HCT116 (cell line): Measurements from ENCODE around the gene KCNAB2. TPM values are rescaled to one million over a fixed set of nuclear protein-coding genes. Genes with fewer than 3 reads are reported as not detected.

ENCODE experiments used
- ATAC-seq: fragments of 200-7000 bp; cut with Tn5 transposase; 2 replicates; pipeline ENCODE4 v1.9.1; 2020; ENCODE audit warnings: mild to moderate bottlenecking, moderate library complexity
- BruUV-seq: library from RNA; stranded (reverse); fragments of 400-500 nt; replicated peaks from 2 replicates; lab custom pipeline; 2021; lab: Mats Ljungman, UMichigan
- CTCF ChIA-PET: fragments of 300-600 bp; sonication (Branson Sonifier 250); formaldehyde crosslinking; loops from one replicate; lab custom pipeline; 2021; ENCODE audit warnings: antibody characterized with exemption; lab: Charles Lee
- POLR2A ChIA-PET: fragments of 300-600, 350-600 bp; sonication (Branson Sonifier 250); formaldehyde crosslinking; loops from one replicate; lab custom pipeline; 2021; ENCODE audit warnings: antibody characterized with exemption; lab: Charles Lee
- RAD21 ChIA-PET, 2 experiments: fragments of 300-600 bp; sonication (Branson Sonifier 250); formaldehyde crosslinking; loops; one replicate each; lab custom pipeline; 2023; ENCODE audit warnings: low total read pairs in 2 of 2; ENCODE audit not compliant: uncharacterized antibody in 2 of 2, unreplicated experiment in 2 of 2, low non-redundant PET in 1 of 2; lab: Charles Lee
- DNase-seq: peaks from one replicate; pipeline ENCODE4 v3.0.0-alpha.2; 2010; ENCODE audit warnings: low read depth, low spot score
- H2AFZ ChIP-seq: fragments of 200-600 bp; shearing (Covaris generic), sonication (generic); 2 replicates; pipeline ENCODE4 v1.6.1; 2017; ENCODE audit warnings: low read depth, mixed run types, mixed read lengths, antibody characterized with exemption, low read length; ENCODE audit not compliant: poor library complexity, severe bottlenecking
- H3K27ac ChIP-seq: 2 replicates; pipeline ENCODE4 v1.5.1; 2012; ENCODE audit warnings: low read depth, low read length
- H3K27me3 ChIP-seq: fragments of 200-600 bp; sonication (generic); 2 replicates; pipeline ENCODE4 v1.6.1; 2016; ENCODE audit warnings: mixed run types, low read length, mixed read lengths; ENCODE audit not compliant: insufficient read depth
- H3K36me3 ChIP-seq, 2 experiments: fragments of 200-500 bp in 1 of 2; fragments of 200-600 bp in 1 of 2; sonication (Bioruptor generic) in 1 of 2; sonication (generic) in 1 of 2; 2 replicates each; pipeline versions ENCODE4 v1.5.1 to v1.6.1; 2014 to 2016; ENCODE audit warnings: low read length in 2 of 2, inconsistent platforms in 1 of 2, mixed read lengths in 1 of 2, mixed run types in 1 of 2; ENCODE audit not compliant: insufficient read depth in 2 of 2, control insufficient read depth in 1 of 2
- H3K4me1 ChIP-seq, 2 experiments: fragments of 200-600 bp in 1 of 2; sonication (generic) in 1 of 2; 2 replicates each; pipeline versions ENCODE4 v1.5.1 to v1.6.1; 2012 to 2017; ENCODE audit warnings: low read length in 2 of 2, inconsistent platforms in 1 of 2, mild to moderate bottlenecking in 1 of 2, mixed read lengths in 1 of 2, mixed run types in 1 of 2, moderate library complexity in 1 of 2; ENCODE audit not compliant: insufficient read depth in 2 of 2, control insufficient read depth in 1 of 2
- H3K4me2 ChIP-seq: fragments of 200-600 bp; sonication (generic); 2 replicates; pipeline ENCODE4 v1.6.1; 2017; ENCODE audit warnings: mixed run types, low read length, mixed read lengths
- H3K4me3 ChIP-seq, 2 experiments: fragments of 200-600 bp in 1 of 2; sonication (generic) in 1 of 2; replicated peaks in 1 of 2; 2 replicates each; pipeline ENCODE4 v1.5.1; 2011 to 2016; ENCODE audit warnings: low read length in 2 of 2, control low read depth in 1 of 2, low read depth in 1 of 2, mild to moderate bottlenecking in 1 of 2, mixed read lengths in 1 of 2, mixed run types in 1 of 2
- H3K79me2 ChIP-seq: fragments of 200-600 bp; sonication (generic); 2 replicates; pipeline ENCODE4 v1.6.1; 2017; ENCODE audit warnings: mild to moderate bottlenecking, mixed run types, low read length, moderate library complexity, mixed read lengths; ENCODE audit not compliant: insufficient read depth
- H3K9ac ChIP-seq: fragments of 200-600 bp; sonication (generic); 2 replicates; pipeline ENCODE4 v1.6.1; 2016; ENCODE audit warnings: low read length, mixed read lengths
- H3K9me2 ChIP-seq: fragments of 200-600 bp; sonication (generic), shearing (Covaris generic); 2 replicates; pipeline ENCODE4 v1.6.1; 2017; ENCODE audit warnings: mixed run types, mild to moderate bottlenecking, moderate library complexity; ENCODE audit not compliant: insufficient read depth
- H3K9me3 ChIP-seq, 2 experiments: fragments of 200-500 bp in 1 of 2; fragments of 200-600 bp in 1 of 2; sonication (Bioruptor generic) in 1 of 2; sonication (generic) in 1 of 2; 2 replicates each; pipeline ENCODE4 v1.6.1; 2014 to 2017; ENCODE audit warnings: low read length in 2 of 2, mixed read lengths in 2 of 2, inconsistent platforms in 1 of 2, low read depth in 1 of 2, mild to moderate bottlenecking in 1 of 2, mixed run types in 1 of 2, moderate library complexity in 1 of 2; ENCODE audit not compliant: control insufficient read depth in 1 of 2, insufficient read depth in 1 of 2
- H4K20me1 ChIP-seq: fragments of 200-600 bp; sonication (generic), shearing (Covaris generic); 2 replicates; pipeline ENCODE4 v1.6.1; 2017; ENCODE audit warnings: mixed run types, mild to moderate bottlenecking, moderate library complexity; ENCODE audit not compliant: insufficient read depth
- CTCF ChIP-seq, 3 experiments: fragments of 200-600 bp in 1 of 3; sonication (generic) in 1 of 3; IDR thresholded peaks in 2 of 3; conservative IDR thresholded peaks in 1 of 3; 2 replicates each; pipeline ENCODE4 v1.5.1; 2012 to 2017; ENCODE audit warnings: low read depth in 2 of 3, low read length in 2 of 3, antibody characterized with exemption in 1 of 3, borderline replicate concordance in 1 of 3, control low read depth in 1 of 3, mild to moderate bottlenecking in 1 of 3, mixed read lengths in 1 of 3, mixed run types in 1 of 3, moderate library complexity in 1 of 3; ENCODE audit not compliant: insufficient read depth in 1 of 3
- ELF1 ChIP-seq: IDR thresholded peaks from 2 replicates; pipeline ENCODE4 v1.6.1; 2012; ENCODE audit warnings: low read depth, borderline replicate concordance
- EZH2 ChIP-seq: fragments of 200-600 bp; sonication (generic); IDR thresholded peaks from 2 replicates; pipeline ENCODE4 v1.6.1; 2017; ENCODE audit warnings: antibody characterized with exemption, mixed run types
- EZH2phosphoT487 ChIP-seq: fragments of 200-600 bp; IDR thresholded peaks from 2 replicates; pipeline ENCODE4 v1.6.1; 2018; ENCODE audit warnings: antibody characterized with exemption, borderline replicate concordance
- MAX ChIP-seq: IDR thresholded peaks from 2 replicates; pipeline ENCODE4 v1.6.1; 2012
- POLR2A ChIP-seq: IDR thresholded peaks from 2 replicates; pipeline ENCODE4 v1.7.0; 2011; ENCODE audit warnings: borderline replicate concordance; ENCODE audit not compliant: insufficient read depth, insufficient read length; ENCODE audit errors: extremely low read depth
- REST ChIP-seq: IDR thresholded peaks from 2 replicates; pipeline ENCODE4 v1.6.1; 2012; ENCODE audit warnings: low read depth
- SP1 ChIP-seq: IDR thresholded peaks from 2 replicates; pipeline ENCODE4 v1.6.1; 2012; ENCODE audit warnings: low read depth
- SRF ChIP-seq: IDR thresholded peaks from 2 replicates; pipeline ENCODE4 v1.6.1; 2012; ENCODE audit warnings: low read depth
- YY1 ChIP-seq: IDR thresholded peaks from 2 replicates; pipeline ENCODE4 v1.6.1; 2011; ENCODE audit warnings: low read length, low read depth, moderate library complexity, mild to moderate bottlenecking; ENCODE audit not compliant: insufficient replicate concordance; ENCODE audit errors: extremely low read depth
- ZFX ChIP-seq: fragments of 450-650 bp; IDR thresholded peaks from 2 replicates; pipeline ENCODE4 v1.6.1; 2017
- intact Hi-C: fragments of 100-400 bp; cut with micrococcal nuclease; formaldehyde crosslinking; loops from 2 replicates; pipeline ENCODE4 v1.10.0; 2022
- total RNA-seq: library from RNA; stranded (reverse); gene quantifications from one replicate; pipeline ENCODE4 v1.2.1, GENCODE V29; 2021; ENCODE audit not compliant: unreplicated experiment

KCNAB2 gene
- total RNA-seq, 1 experiment from 2014 or later = 18.1 TPM

- ChIA-PET RAD21 (no interaction called here), CTCF (interaction anchor here (1.0 to 1.7 kb wide), 3 partner anchors 8 to 211 kb away, joined by 3 to 8 read pairs (median 5); no protein-coding TSS in a partner anchor), POLR2A (interaction anchor here (0.9 kb wide), 1 partner anchor 8 kb away, joined by 4 read pairs; no protein-coding TSS in a partner anchor)
- Histone ChIP-seq H2AFZ (no peak overlapping the region), H3K27ac (no peak overlapping the region), H3K4me3 (no peak overlapping the region), H3K79me2 (no peaks in the 10 kb centered on the region), H3K36me3 (no peaks in the 10 kb centered on the region), H3K27me3 (no peaks in the 10 kb centered on the region), H3K9me2 (no peaks in the 10 kb centered on the region), H3K4me2 (no peak overlapping the region), H3K9me3 (no peaks in the 10 kb centered on the region), H3K9ac (no peak overlapping the region), H4K20me1 (no peaks in the 10 kb centered on the region), H3K4me1 (no peaks in the 10 kb centered on the region)
- peak; percentile 91 for ATAC-seq
- TF ChIP-seq CTCF (IDR thresholded peaks at IDR 0.05 in 2 of 3, conservative IDR thresholded peaks at IDR 0.05 in 1 of 3; ENCODE audit: borderline replicate concordance in 1 of 3, insufficient read depth in 1 of 3, low read depth in 2 of 3, low read length in 2 of 3) (peak; percentile 40 to 79 (median 67); a peak in 5 of 6 replicates), ELF1 (no peak)
- intact Hi-C loops = no loop called here
- no peak for DNase-seq
- no TSS peak for BruUV-seq
These were observed 11.5 kb upstream of the KCNAB2 start for GRCh38 chr1:6033986-6034749.

GRCh38 chr1:6034750-6035096, 11.0 kb upstream of the KCNAB2 start:
- ChIA-PET RAD21 (no interaction called here), CTCF (interaction anchor here (1.2 to 1.7 kb wide), 2 partner anchors 9 to 211 kb away, joined by 5 to 8 read pairs; no protein-coding TSS in a partner anchor), POLR2A (interaction anchor here (0.9 kb wide), 1 partner anchor 9 kb away, joined by 4 read pairs; no protein-coding TSS in a partner anchor)
- ATAC-seq (no peak; the same call in 1 of the 2 replicates), DNase-seq (no peak)
- H3K27me3 ChIP-seq = no peaks in the 10 kb centered on the region
- H4K20me1 ChIP-seq = no peaks in the 10 kb centered on the region
- no peak overlapping the region for H3K27ac ChIP-seq
- H3K4me2 ChIP-seq = no peak overlapping the region
- no peak overlapping the region for H2AFZ ChIP-seq
- no peak overlapping the region for H3K4me3 ChIP-seq
- H3K36me3 ChIP-seq = no peaks in the 10 kb centered on the region
- H3K9ac ChIP-seq = no peak overlapping the region
- no peaks in the 10 kb centered on the region for H3K9me3 ChIP-seq
- intact Hi-C loops = no loop called here
- H3K9me2 ChIP-seq = no peaks in the 10 kb centered on the region
- no TSS peak for BruUV-seq
- H3K4me1 ChIP-seq = no peaks in the 10 kb centered on the region
- H3K79me2 ChIP-seq = no peaks in the 10 kb centered on the region
- TF ChIP-seq ELF1 = no peak
- TF ChIP-seq EZH2phosphoT487 = no peak
- no peak for TF ChIP-seq ZFX
- TF ChIP-seq SRF = no peak
- no peak for TF ChIP-seq MAX
- no peak for TF ChIP-seq YY1
- no peak for TF ChIP-seq EZH2
- TF ChIP-seq SP1 = no peak
- TF ChIP-seq POLR2A = no peak
- no peak for TF ChIP-seq REST
